Suprapubic skin (tissue), 4 donors: ENCODE results near the gene PDZRN3. TPM values are rescaled to one million over a fixed set of nuclear protein-coding genes. Genes with fewer than 3 reads are reported as not detected.
"Not testable (repeated sequence)": the region's sequence is repeated elsewhere in the genome, so short reads cannot be mapped to it uniquely, and the experiment has no call there.

ENCODE experiments used
- DNase-seq, 2 donors: peaks; one replicate each; pipeline ENCODE4 v3.0.0-alpha.2; 2019; ENCODE audit warnings: low spot score in 2 of 2
- H3K27ac ChIP-seq: fragments of 200-600 bp; sonication (generic); one replicate; pipeline ENCODE4 v1.5.1; 2019
- H3K27me3 ChIP-seq: fragments of 200-600 bp; sonication (generic); one replicate; pipeline ENCODE4 v1.5.1; 2019
- H3K36me3 ChIP-seq: fragments of 200-600 bp; sonication (generic); one replicate; pipeline ENCODE4 v1.5.1; 2019
- H3K4me1 ChIP-seq: fragments of 200-600 bp; sonication (generic); one replicate; pipeline ENCODE4 v1.5.1; 2019
- H3K4me3 ChIP-seq: fragments of 200-600 bp; sonication (generic); one replicate; pipeline ENCODE4 v1.5.1; 2019; ENCODE audit warnings: mild to moderate bottlenecking
- H3K9me3 ChIP-seq: fragments of 200-600 bp; sonication (generic); one replicate; pipeline ENCODE4 v1.5.1; 2019
- EP300 ChIP-seq: sonication (generic); formaldehyde crosslinking; IDR thresholded peaks from one replicate; pipeline ENCODE4 v1.6.1; 2017; ENCODE audit warnings: antibody characterized with exemption
- POLR2A ChIP-seq, 2 donors: fragments of 450-650 bp; IDR thresholded peaks; one replicate each; pipeline ENCODE4 v1.6.1; 2017; ENCODE audit warnings: antibody characterized with exemption in 2 of 2, mild to moderate bottlenecking in 2 of 2, moderate library complexity in 2 of 2
- POLR2AphosphoS5 ChIP-seq, 3 donors: sonication (generic); formaldehyde crosslinking; IDR thresholded peaks; one replicate each; pipeline ENCODE4 v1.6.1; 2017; ENCODE audit warnings: antibody characterized with exemption in 3 of 3
- WGBS: methylation state at CpG from one replicate; pipeline ENCODE4 v1.1.5; 2018; 5-methylcytosine and 5-hydroxymethylcytosine counted together
- total RNA-seq, 4 donors: library from RNA; depleted of rRNA; stranded (reverse); fragments of >200 nt; gene quantifications; one replicate each; pipeline ENCODE4 v1.1.0, GENCODE V29; 2016
- TF ChIP-seq, protein P1 (sequence below), 2 donors: fragments of 200-600 bp in 1 of 2; fragments of 450-650 bp in 1 of 2; sonication (generic) in 1 of 2; IDR thresholded peaks; one replicate each; pipeline ENCODE4 v1.5.1; 2016 to 2019; ENCODE audit warnings: antibody characterized with exemption in 2 of 2, mild to moderate bottlenecking in 1 of 2, moderate library complexity in 1 of 2

Gene PDZRN3
- total RNA-seq, 4 donors from 2014 or later: 9.2 to 33.3 (median 13.7) TPM

DNA sequence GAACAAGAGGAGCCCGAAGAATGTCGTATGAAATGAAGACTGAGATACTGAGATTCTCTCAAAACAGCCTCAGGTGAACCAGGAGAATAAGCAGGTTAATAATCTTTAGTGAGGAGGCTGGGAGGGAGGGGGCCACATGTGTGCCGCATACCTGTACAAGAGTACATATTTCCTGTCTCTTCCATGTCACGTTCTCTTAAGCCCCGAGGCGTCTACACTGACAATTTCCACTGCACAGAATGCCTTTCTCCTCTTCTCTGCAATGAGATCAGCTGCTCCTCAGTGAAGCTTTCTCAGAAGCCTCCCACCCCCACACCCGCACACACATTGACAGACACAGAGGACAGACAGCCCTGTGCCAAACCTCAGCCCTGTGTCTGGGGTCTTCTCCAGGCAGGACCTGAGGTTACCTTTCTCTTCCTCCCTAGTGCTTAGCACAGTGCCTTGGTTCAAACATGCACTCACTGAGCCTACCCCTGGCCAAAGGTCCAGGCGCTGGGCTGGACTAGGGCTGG, 55.4 kb downstream of the PDZRN3 start:
- Histone ChIP-seq H3K27me3 (no peaks in the 10 kb centered on the region), H3K4me3 (no peak overlapping the region), H3K36me3 (no peaks in the 10 kb centered on the region), H3K4me1 (no peaks in the 10 kb centered on the region), H3K27ac (no peak overlapping the region), H3K9me3 (no peaks in the 10 kb centered on the region)
- TF ChIP-seq POLR2AphosphoS5 (IDR thresholded peaks at IDR 0.05) (no peak), POLR2A (IDR thresholded peaks at IDR 0.05) (no peak), EP300 (no peak)
- TF ChIP-seq, protein P1, sequence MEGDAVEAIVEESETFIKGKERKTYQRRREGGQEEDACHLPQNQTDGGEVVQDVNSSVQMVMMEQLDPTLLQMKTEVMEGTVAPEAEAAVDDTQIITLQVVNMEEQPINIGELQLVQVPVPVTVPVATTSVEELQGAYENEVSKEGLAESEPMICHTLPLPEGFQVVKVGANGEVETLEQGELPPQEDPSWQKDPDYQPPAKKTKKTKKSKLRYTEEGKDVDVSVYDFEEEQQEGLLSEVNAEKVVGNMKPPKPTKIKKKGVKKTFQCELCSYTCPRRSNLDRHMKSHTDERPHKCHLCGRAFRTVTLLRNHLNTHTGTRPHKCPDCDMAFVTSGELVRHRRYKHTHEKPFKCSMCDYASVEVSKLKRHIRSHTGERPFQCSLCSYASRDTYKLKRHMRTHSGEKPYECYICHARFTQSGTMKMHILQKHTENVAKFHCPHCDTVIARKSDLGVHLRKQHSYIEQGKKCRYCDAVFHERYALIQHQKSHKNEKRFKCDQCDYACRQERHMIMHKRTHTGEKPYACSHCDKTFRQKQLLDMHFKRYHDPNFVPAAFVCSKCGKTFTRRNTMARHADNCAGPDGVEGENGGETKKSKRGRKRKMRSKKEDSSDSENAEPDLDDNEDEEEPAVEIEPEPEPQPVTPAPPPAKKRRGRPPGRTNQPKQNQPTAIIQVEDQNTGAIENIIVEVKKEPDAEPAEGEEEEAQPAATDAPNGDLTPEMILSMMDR (IDR thresholded peaks at IDR 0.05): no peak
- WGBS: 53% methylated on average over 7 of the region's 8 CpGs
- no peak for DNase-seq

DNA sequence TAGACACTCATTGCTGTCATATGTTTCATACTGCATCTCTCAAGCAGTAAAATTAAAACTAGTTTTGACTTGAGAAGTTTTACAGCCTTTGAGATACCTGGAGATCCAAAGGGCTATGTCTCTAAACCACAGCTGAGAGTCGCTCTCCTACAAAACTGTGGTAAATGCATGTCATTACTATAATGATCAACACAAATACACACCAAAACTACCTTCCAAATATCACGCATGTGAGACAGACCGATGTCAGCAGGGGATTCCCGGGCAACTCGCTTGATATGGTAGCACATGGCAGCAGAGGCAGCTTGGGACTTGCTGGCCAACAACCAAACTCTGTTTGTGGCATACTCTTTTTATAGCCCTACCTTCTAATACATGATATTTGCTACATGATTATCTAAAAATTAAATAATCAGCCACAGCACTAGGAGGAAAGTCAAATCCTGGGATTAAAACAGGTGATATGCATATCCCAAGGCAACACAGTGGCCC, 56.3 kb downstream of the PDZRN3 start:
- H3K4me1 ChIP-seq: peaks cover 3% of the 10 kb centered on the region
- 60% methylated on average over 5 of the region's 5 CpGs for WGBS
- no peak for DNase-seq

DNA sequence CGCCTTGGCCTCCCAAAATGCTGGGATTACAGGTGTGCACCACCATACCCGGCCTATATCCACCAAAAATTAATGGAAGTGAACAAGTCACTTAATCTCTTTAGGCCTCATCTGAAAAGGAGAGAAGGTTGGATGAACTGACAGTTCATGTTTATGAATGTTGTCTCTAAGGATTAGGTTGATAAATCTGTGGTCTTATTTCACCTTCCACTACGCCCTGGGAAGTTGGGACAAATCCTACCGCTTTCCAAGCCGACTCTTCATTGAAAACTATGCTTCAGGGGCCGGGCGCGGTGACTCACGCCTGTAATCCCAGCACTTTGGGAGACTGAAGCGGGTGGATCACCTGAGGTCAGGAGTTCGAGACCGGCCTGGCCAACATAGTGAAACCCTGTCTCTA, 59.4 kb downstream of the PDZRN3 start:
- H3K9me3 ChIP-seq, H3K36me3 ChIP-seq, H3K27me3 ChIP-seq, H3K27ac ChIP-seq, H3K4me1 ChIP-seq, DNase-seq, H3K4me3 ChIP-seq: not testable (repeated sequence)
- 92% methylated on average over 10 of the region's 12 CpGs for WGBS

More for the DNA sequence above, 56.3 kb downstream of the PDZRN3 start:
- TF ChIP-seq POLR2A (IDR thresholded peaks at IDR 0.05) (no peak), EP300 (no peak), POLR2AphosphoS5 (IDR thresholded peaks at IDR 0.05) (no peak)
- TF ChIP-seq, protein P1 (IDR thresholded peaks at IDR 0.05): no peak
- Histone ChIP-seq H3K9me3 (no peaks in the 10 kb centered on the region), H3K27me3 (no peaks in the 10 kb centered on the region), H3K36me3 (no peaks in the 10 kb centered on the region), H3K4me3 (no peak overlapping the region), H3K27ac (no peak overlapping the region)

DNA sequence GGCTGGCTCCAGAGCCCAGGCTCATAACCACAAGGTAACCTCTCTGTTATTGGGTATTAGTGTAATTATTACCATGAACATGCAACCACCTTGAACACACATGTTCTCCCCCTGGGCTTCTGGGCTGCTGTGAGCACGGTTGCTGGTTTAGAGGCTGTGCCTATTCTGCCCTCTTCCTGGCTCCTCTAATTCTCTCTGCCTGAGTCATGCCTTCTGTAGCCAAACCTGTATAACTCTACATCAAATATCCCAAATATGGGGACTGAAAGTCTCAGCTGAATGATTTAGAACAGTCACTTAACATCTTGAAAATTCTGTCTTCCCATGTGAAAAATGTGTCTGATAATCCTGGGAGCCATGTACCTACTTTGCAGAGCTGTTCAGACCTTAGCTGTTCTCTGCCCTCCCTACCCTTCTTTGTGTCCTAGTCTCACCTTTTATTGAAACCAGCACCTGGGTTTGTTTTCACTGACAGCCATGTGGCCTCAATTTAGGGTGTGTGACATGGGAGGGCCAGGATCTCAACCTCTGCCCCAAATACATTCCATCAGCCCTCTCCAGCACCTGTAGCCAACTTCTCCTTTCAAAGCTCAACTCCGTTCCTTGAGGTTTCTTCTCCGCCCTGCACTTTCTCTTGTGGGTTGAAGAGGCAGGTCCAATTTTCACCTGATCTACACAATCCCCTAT, 60.7 kb downstream of the PDZRN3 start:
- H3K36me3 ChIP-seq: no peaks in the 10 kb centered on the region
- no peak overlapping the region for H3K4me3 ChIP-seq
- H3K27me3 ChIP-seq: no peaks in the 10 kb centered on the region
- TF ChIP-seq POLR2AphosphoS5 (IDR thresholded peaks at IDR 0.05): no peak
- peaks cover 3% of the 10 kb centered on the region for H3K4me1 ChIP-seq
- WGBS: 69% methylated on average over 3 of the region's 3 CpGs
- no peaks in the 10 kb centered on the region for H3K9me3 ChIP-seq
- DNase-seq: no peak
- H3K27ac ChIP-seq: no peak overlapping the region

DNA sequence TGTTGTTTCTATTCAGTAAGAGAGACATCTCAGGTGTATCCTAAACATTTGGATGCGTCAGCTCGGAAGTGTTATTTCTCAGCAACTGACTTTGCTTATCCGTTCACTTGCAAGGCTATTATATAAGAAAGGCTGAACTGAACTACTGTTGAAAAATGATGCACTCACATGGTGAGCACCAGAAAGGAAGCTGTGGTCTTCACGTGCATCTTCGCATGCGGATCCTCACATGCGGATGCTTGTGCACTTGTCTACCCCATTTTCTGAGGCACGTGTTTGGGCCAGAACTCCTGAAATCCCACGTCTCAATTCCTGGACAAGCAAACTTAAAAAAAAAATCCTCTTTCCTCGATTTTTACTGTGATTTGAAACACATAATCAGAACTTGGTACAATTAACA, 63.2 kb downstream of the PDZRN3 start:
- no peak overlapping the region for H3K27ac ChIP-seq
- TF ChIP-seq, protein P1 (IDR thresholded peaks at IDR 0.05): no peak
- TF ChIP-seq POLR2A (IDR thresholded peaks at IDR 0.05) (no peak), EP300 (no peak), POLR2AphosphoS5 (IDR thresholded peaks at IDR 0.05) (no peak)
- 66% methylated on average over 10 of the region's 10 CpGs for WGBS
- H3K27me3 ChIP-seq: no peaks in the 10 kb centered on the region
- H3K4me3 ChIP-seq: no peak overlapping the region
- H3K9me3 ChIP-seq: no peaks in the 10 kb centered on the region
- DNase-seq: no peak
- H3K4me1 ChIP-seq: peaks cover 14% of the 10 kb centered on the region
- H3K36me3 ChIP-seq: no peaks in the 10 kb centered on the region

DNA sequence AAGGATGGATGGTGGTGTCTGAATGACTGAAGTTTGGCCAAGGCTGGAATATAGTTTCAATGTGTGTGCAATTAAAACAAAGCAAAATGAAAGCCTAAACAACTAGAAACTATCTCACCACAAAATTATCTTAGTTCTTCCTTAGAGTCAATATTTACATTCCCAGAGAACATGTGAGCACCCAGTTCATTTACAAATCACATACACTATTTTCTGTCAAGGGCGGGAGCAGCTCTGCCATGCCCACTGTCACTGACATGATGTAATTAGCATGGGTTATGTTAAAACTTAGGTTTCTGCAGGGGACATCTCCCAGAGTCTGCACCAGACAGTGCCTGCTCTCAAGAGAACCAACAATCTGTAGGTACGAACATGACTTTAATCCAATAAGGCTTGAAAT, 65.0 kb downstream of the PDZRN3 start:
- H3K4me1 ChIP-seq: peaks cover 18% of the 10 kb centered on the region

More for the DNA sequence above, 65.0 kb downstream of the PDZRN3 start:
- Histone ChIP-seq H3K4me3 (no peak overlapping the region), H3K9me3 (no peaks in the 10 kb centered on the region), H3K27me3 (no peaks in the 10 kb centered on the region), H3K36me3 (no peaks in the 10 kb centered on the region), H3K27ac (no peak overlapping the region)
- no peak for DNase-seq
- TF ChIP-seq EP300 (no peak), POLR2A (IDR thresholded peaks at IDR 0.05) (no peak), POLR2AphosphoS5 (IDR thresholded peaks at IDR 0.05) (no peak)
- TF ChIP-seq, protein P1 (IDR thresholded peaks at IDR 0.05): no peak
- WGBS: 73% methylated on average over 2 of the region's 2 CpGs
